K562 (cell line): ENCODE data around the gene CLIC1. TPM values are rescaled to one million over a fixed set of nuclear protein-coding genes. Genes with fewer than 3 reads are reported as not detected.

Experiments
- ARNT ChIP-seq, 2 experiments: fragments of 450-650 bp; IDR thresholded peaks; 2 replicates each; pipeline ENCODE4 v1.6.1; 2016; ENCODE audit warnings: mild to moderate bottlenecking in 1 of 2
- CBFB ChIP-seq: sonication (generic); formaldehyde crosslinking; IDR thresholded peaks from 2 replicates; pipeline ENCODE4 v1.4.0; 2020; ENCODE audit warnings: mild to moderate bottlenecking, missing genetic modification reagents
- CBX2 ChIP-seq: fragments of 200-600 bp; sonication (generic); IDR thresholded peaks from one replicate; pipeline ENCODE4 v1.6.1; 2012; ENCODE audit warnings: mild to moderate bottlenecking, low read length, inconsistent platforms; ENCODE audit not compliant: insufficient read depth, poor library complexity, severe bottlenecking
- CREM ChIP-seq: IDR thresholded peaks from 2 replicates; pipeline ENCODE4 v1.6.1; 2014; ENCODE audit warnings: antibody characterized with exemption, low read depth
- E2F3 ChIP-seq: fragments of 250-450 bp; sonication (Bioruptor Pico); IDR thresholded peaks from 2 replicates; pipeline ENCODE4 v1.4.0; 2020; ENCODE audit warnings: mild to moderate bottlenecking
- E2F6 ChIP-seq, 2 experiments: IDR thresholded peaks; 2 replicates each; pipeline ENCODE4 v1.6.1; 2011; ENCODE audit warnings: borderline replicate concordance in 1 of 2, control low read depth in 1 of 2, low read depth in 1 of 2, low read length in 1 of 2, mild to moderate bottlenecking in 1 of 2, mixed read lengths in 1 of 2, moderate library complexity in 1 of 2; ENCODE audit not compliant: insufficient read depth in 1 of 2, insufficient read length in 1 of 2, poor library complexity in 1 of 2, severe bottlenecking in 1 of 2; ENCODE audit errors: extremely low read depth in 1 of 2
- E4F1 ChIP-seq: fragments of 250-450 bp; sonication (Bioruptor Pico); IDR thresholded peaks from 2 replicates; pipeline ENCODE4 v1.5.0; 2021; ENCODE audit warnings: mild to moderate bottlenecking, borderline replicate concordance
- ELK3 ChIP-seq: fragments of 450-650 bp; formaldehyde crosslinking; IDR thresholded peaks from 2 replicates; pipeline ENCODE4 v1.4.0; 2020; ENCODE audit warnings: mild to moderate bottlenecking
- HLTF ChIP-seq: fragments of 450-650 bp; IDR thresholded peaks from 2 replicates; pipeline ENCODE4 v1.6.1; 2016
- MYBL2 ChIP-seq, 2 experiments: fragments of 450-650 bp in 1 of 2; sonication (generic) in 1 of 2; formaldehyde crosslinking in 1 of 2; IDR thresholded peaks; 2 replicates each; pipeline versions ENCODE4 v1.6.1 to v1.8.1; 2017 to 2022; ENCODE audit warnings: borderline replicate concordance in 1 of 2, inconsistent platforms in 1 of 2, low read depth in 1 of 2, mild to moderate bottlenecking in 1 of 2, missing genetic modification reagents in 1 of 2, moderate library complexity in 1 of 2
- SMAD4 ChIP-seq: fragments of 250-450 bp; sonication (Bioruptor Pico); conservative IDR thresholded peaks from 2 replicates; pipeline ENCODE4 v1.8.0; 2021; ENCODE audit warnings: inconsistent platforms, mild to moderate bottlenecking, moderate library complexity
- TAF1 ChIP-seq: IDR thresholded peaks from 2 replicates; pipeline ENCODE4 v1.6.1; 2011; ENCODE audit warnings: mild to moderate bottlenecking, low read length, moderate library complexity; ENCODE audit not compliant: insufficient read depth, control insufficient read depth, severe bottlenecking; ENCODE audit errors: extremely low read depth
- XRCC3 ChIP-seq: fragments of 450-650 bp; IDR thresholded peaks from 2 replicates; pipeline ENCODE4 v1.6.1; 2017; ENCODE audit warnings: mild to moderate bottlenecking, moderate library complexity
- ZNF324 ChIP-seq: fragments of 250-450 bp; sonication (Bioruptor Pico); IDR thresholded peaks from 2 replicates; pipeline ENCODE4 v1.4.0; 2020; ENCODE audit warnings: mild to moderate bottlenecking
- ZNF41 ChIP-seq: fragments of 250-450 bp; sonication (Bioruptor Pico); conservative IDR thresholded peaks from 2 replicates; pipeline ENCODE4 v1.4.0; 2020; ENCODE audit warnings: mild to moderate bottlenecking
- ZNF609 ChIP-seq: sonication (generic); formaldehyde crosslinking; IDR thresholded peaks from 2 replicates; pipeline ENCODE4 v1.8.1; 2023; ENCODE audit warnings: missing genetic modification reagents, mild to moderate bottlenecking, borderline replicate concordance
- ZNF644 ChIP-seq: fragments of 200-800 bp; sonication (Bioruptor generic); IDR thresholded peaks from 2 replicates; pipeline ENCODE4 v1.6.1; 2016; ENCODE audit warnings: low read depth, missing genetic modification characterization, missing compliant biosample characterization
- polyA plus RNA-seq, 8 experiments: library from polyadenylated mRNA; depleted of rRNA in 4 of 8; stranded (reverse) in 5 of 8; unstranded in 3 of 8; fragments of >200 nt; fragmentation: Nextera tagmentation in 2 of 8; fragmentation: Illumina TruSeq in 1 of 8; extraction: Ambion mirVana in 2 of 8; extraction: Trizol in 1 of 8; gene quantifications; 2 replicates each; pipeline versions ENCODE4 v1.2.1 to v1.2.3, GENCODE V29; 2011 to 2014; ENCODE audit warnings: inconsistent platforms in 1 of 8, missing spikeins in 1 of 8
- total RNA-seq, 7 experiments: library from RNA; depleted of rRNA in 6 of 7; stranded (reverse); fragments of >200 nt in 6 of 7; fragmentation: Illumina TruSeq in 2 of 7; extraction: Trizol in 2 of 7; gene quantifications; 2 replicates each; pipeline versions ENCODE4 v1.2.1 to v1.2.3, GENCODE V29; 2011 to 2021; ENCODE audit warnings: low replicate concordance in 1 of 7

The CLIC1 gene
- total and polyA plus RNA-seq, 9 of the 15 experiments (the other 6 are each of a cell fraction or from before 2014, with no cell fraction given) = 1,267 to 2,419 (median 1,808) TPM

- TF ChIP-seq MYBL2 (IDR thresholded peaks at IDR 0.05; ENCODE audit: low read depth) = no peak
- TF ChIP-seq MYBL2 (CRISPR knock-in tag; IDR thresholded peaks at IDR 0.05; ENCODE audit: borderline replicate concordance) = no peak
- no peak for TF ChIP-seq ELK3 (CRISPR knock-in tag)
- peak in 1 of 2 experiments; percentile 50 for TF ChIP-seq E2F6 (IDR thresholded peaks at IDR 0.05; ENCODE audit: borderline replicate concordance in 1 of 2, extremely low read depth in 1 of 2, insufficient read depth in 1 of 2, insufficient read length in 1 of 2, low read depth in 1 of 2, low read length in 1 of 2, poor library complexity in 1 of 2, severe bottlenecking in 1 of 2)
- TF ChIP-seq CBX2 = no peak
- TF ChIP-seq ZNF609 (CRISPR knock-in tag) = peak; percentile 89; the same call in 1 of the 2 replicates
- peak; percentile 28; the same call in 1 of the 2 replicates for TF ChIP-seq SMAD4 (CRISPR knock-in tag)
- no peak; the same call in 1 of the 2 replicates for TF ChIP-seq CBFB (CRISPR knock-in tag)
- TF ChIP-seq ZNF324 (CRISPR knock-in tag) = 0 out of 2 replicates have a peak, but pooled peaks have one; percentile 6
- TF ChIP-seq E4F1 (CRISPR knock-in tag) = no peak
- TF ChIP-seq ZNF41 = no peak; the same call in 1 of the 2 replicates
- no peak for TF ChIP-seq E2F3
- no peak for TF ChIP-seq XRCC3
- no peak for TF ChIP-seq ARNT (IDR thresholded peaks at IDR 0.05)
- no peak for TF ChIP-seq TAF1
- no peak for TF ChIP-seq ZNF644 (tag)
- TF ChIP-seq CREM = no peak
- TF ChIP-seq HLTF = no peak
These were observed at the start of gene CLIC1 (continued) for GRCh38 chr6:31736021-31736767.
